Parathyroid adenoma (tissue), 2 donors: ENCODE data around the gene NMRAL1.
A peak's percentile ranks its signal among the peaks of the same experiment; 100 is the strongest.

ENCODE experiments used
- H2AFZ ChIP-seq: fragments of 300-600 bp; sonication (generic); one replicate; pipeline ENCODE4 v1.7.0; 2017; ENCODE audit warnings: antibody characterized with exemption, mild to moderate bottlenecking
- H3K27ac ChIP-seq: fragments of 300-600 bp; sonication (generic); one replicate; pipeline ENCODE4 v1.7.0; 2017
- H3K27me3 ChIP-seq: fragments of 300-600 bp; sonication (generic); one replicate; pipeline ENCODE4 v1.7.0; 2017; ENCODE audit warnings: low read length; ENCODE audit not compliant: control insufficient read depth, insufficient read depth
- H3K36me3 ChIP-seq: fragments of 300-600 bp; sonication (generic); one replicate; pipeline ENCODE4 v1.7.0; 2017; ENCODE audit warnings: low read length; ENCODE audit not compliant: control insufficient read depth, insufficient read depth
- H3K4me1 ChIP-seq: fragments of 300-600 bp; sonication (generic); one replicate; pipeline ENCODE4 v1.7.0; 2017; ENCODE audit warnings: control low read depth
- H3K4me2 ChIP-seq: fragments of 300-600 bp; sonication (generic); one replicate; pipeline ENCODE4 v1.7.0; 2017; ENCODE audit warnings: low read length
- H3K4me3 ChIP-seq: fragments of 300-600 bp; sonication (generic); one replicate; pipeline ENCODE4 v1.7.0; 2017; ENCODE audit warnings: low read depth, low read length
- H3K79me2 ChIP-seq: fragments of 300-600 bp; sonication (generic); one replicate; pipeline ENCODE4 v1.7.0; 2017; ENCODE audit warnings: control low read depth
- H3K9ac ChIP-seq: fragments of 300-600 bp; sonication (generic); one replicate; pipeline ENCODE4 v1.7.0; 2017; ENCODE audit warnings: mild to moderate bottlenecking
- H3K9me3 ChIP-seq: fragments of 300-600 bp; sonication (generic); one replicate; pipeline ENCODE4 v1.7.0; 2017; ENCODE audit warnings: low read length; ENCODE audit not compliant: control insufficient read depth
- TF ChIP-seq, protein P1 (sequence below): fragments of 300-600 bp; sonication (generic); IDR thresholded peaks from one replicate; pipeline ENCODE4 v1.7.0; 2017; ENCODE audit warnings: antibody characterized with exemption, mild to moderate bottlenecking
- donor health status: primary hyperparathyroidism.

The NMRAL1 gene

DNA sequence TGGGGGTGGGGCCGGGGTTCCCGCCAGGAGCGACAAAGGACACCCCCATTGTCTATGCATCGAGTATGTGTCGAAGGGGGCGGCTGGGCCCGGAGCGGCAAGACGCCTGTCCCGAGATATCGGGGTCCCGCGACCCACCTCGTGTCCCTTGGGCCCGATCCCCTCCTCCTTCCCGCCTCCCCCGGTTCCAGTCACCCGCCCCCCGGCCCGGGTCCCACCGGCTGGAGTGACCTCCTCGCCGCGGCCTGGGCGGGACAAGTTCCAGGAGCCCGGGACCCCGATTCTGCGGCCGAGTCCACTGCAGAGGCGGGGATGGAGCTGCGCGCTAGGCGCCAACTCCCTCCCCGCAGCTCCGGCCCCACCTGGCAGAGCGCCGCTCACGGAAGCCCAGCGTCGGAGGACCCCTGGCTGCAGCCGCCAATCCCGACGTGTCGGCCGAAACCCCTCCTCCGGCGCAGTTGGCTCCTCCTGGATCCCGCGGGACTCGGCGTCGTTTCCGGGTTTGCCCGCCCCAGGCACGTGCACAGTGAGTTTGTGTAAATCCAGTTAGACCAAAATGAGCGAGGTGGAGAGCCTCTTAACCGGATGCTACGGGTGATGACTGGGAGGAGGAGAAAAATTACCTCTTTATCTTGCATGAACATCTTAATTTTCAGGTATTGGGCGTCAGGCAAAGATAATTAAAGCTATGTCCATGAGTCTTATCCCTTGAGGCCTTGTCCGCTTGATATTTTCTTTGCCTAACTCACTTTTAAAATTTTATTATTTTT lies at the start of gene NMRAL1:
TSS of gene NMRAL1 (minus strand) at position 434 of the 770 bp plus-strand sequence. CDS start 493 bp downstream, outside the sequence.
- TF ChIP-seq, protein P1, sequence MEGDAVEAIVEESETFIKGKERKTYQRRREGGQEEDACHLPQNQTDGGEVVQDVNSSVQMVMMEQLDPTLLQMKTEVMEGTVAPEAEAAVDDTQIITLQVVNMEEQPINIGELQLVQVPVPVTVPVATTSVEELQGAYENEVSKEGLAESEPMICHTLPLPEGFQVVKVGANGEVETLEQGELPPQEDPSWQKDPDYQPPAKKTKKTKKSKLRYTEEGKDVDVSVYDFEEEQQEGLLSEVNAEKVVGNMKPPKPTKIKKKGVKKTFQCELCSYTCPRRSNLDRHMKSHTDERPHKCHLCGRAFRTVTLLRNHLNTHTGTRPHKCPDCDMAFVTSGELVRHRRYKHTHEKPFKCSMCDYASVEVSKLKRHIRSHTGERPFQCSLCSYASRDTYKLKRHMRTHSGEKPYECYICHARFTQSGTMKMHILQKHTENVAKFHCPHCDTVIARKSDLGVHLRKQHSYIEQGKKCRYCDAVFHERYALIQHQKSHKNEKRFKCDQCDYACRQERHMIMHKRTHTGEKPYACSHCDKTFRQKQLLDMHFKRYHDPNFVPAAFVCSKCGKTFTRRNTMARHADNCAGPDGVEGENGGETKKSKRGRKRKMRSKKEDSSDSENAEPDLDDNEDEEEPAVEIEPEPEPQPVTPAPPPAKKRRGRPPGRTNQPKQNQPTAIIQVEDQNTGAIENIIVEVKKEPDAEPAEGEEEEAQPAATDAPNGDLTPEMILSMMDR, result no peak
- Histone ChIP-seq H3K36me3 (no peaks in the 10 kb centered on the region), H2AFZ (peak within 1 kb of the TSS; percentile 93), H3K9me3 (no peaks in the 10 kb centered on the region), H3K4me1 (peaks cover 3% of the 10 kb centered on the region), H3K4me2 (peak within 1 kb of the TSS; percentile 86), H3K27ac (peak within 1 kb of the TSS; percentile 29), H3K27me3 (no peaks in the 10 kb centered on the region), H3K79me2 (peaks cover 4% of the 10 kb centered on the region), H3K9ac (no peak within 1 kb of the TSS), H3K4me3 (peak within 1 kb of the TSS; percentile 69)

DNA sequence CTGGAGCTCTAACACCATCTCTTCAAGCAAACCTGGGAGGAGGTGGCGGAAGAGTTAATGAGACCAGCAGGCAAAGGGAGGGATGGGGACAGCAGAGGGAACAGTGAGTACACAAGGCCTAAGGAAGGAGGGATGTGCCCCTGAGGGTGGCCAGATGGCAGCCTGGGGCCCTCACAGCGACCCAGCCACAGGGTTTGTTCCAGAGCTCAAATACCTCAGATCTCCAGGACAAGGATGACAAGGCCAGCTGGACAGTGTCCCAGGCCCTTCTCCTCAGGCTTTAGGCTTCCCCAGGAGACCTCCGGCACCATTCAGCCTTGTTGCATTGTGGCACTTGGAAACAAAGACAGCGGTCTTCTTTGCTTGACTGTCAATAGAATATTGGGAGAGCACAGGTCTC lies 49.3 kb upstream of the NMRAL1 start:
- no peak overlapping the region for H2AFZ ChIP-seq
- H3K79me2 ChIP-seq, result peaks cover 10% of the 10 kb centered on the region
- no peak overlapping the region for H3K4me2 ChIP-seq
- H3K27ac ChIP-seq, result no peak overlapping the region
- H3K9ac ChIP-seq, result no peak overlapping the region
- peaks cover 12% of the 10 kb centered on the region for H3K4me1 ChIP-seq
- H3K36me3 ChIP-seq, result no peaks in the 10 kb centered on the region
- TF ChIP-seq, protein P1, result no peak
- H3K4me3 ChIP-seq, result no peak overlapping the region
- H3K9me3 ChIP-seq, result no peaks in the 10 kb centered on the region
- no peaks in the 10 kb centered on the region for H3K27me3 ChIP-seq

DNA sequence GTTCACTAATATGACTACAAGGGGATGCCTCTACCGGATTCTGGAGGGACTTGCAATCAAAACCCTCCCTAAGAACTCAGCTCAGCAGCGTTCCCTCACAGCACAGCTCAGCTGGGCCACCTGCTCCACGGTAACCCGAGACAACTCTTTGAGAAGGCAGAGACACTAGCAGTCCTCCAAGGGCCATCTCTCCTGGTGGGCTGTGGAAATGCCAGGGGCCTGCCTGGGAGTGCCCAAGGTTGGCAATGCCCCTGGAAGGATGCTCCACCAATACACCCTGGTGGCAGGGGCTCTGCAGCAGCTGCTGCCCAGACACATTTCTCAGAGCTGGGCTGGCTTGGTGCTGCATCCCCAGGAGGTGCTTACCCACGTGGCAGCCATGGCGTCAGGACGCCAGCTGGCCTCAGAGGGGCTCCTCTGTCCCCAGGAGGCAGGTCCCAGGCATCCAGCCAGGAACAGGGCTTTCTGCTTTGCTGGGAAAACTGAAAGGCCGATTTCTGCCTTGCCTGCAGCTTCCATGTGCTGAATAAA lies 47.7 kb upstream of the NMRAL1 start:
- H3K9me3 ChIP-seq, result no peaks in the 10 kb centered on the region
- no peak overlapping the region for H3K9ac ChIP-seq
- H2AFZ ChIP-seq, result no peak overlapping the region
- no peak overlapping the region for H3K4me2 ChIP-seq
- TF ChIP-seq, protein P1, result no peak
- H3K4me3 ChIP-seq, result no peak overlapping the region
- H3K36me3 ChIP-seq, result no peaks in the 10 kb centered on the region
- peaks cover 7% of the 10 kb centered on the region for H3K79me2 ChIP-seq
- H3K27me3 ChIP-seq, result no peaks in the 10 kb centered on the region
- H3K27ac ChIP-seq, result no peak overlapping the region
- peaks cover 12% of the 10 kb centered on the region for H3K4me1 ChIP-seq

DNA sequence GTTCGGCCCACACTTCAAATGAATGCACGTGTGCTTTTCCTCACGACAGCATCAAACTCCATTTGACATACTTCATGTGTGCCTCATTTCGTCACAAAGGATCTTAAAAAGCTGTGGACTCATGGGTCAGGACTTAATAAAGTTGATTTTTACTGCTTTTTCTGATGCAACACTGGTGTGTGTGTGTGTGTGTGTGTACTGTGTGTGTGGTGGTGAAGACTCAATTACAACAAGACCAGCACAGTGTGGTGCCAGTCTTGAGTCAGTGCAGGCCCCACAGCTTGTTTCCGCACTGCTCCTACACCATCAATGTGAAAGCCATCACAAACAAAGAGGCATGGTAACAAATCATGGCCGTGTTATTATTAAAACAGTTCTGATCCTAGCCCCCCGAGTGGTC lies 46.5 kb upstream of the NMRAL1 start:
- no peaks in the 10 kb centered on the region for H3K9me3 ChIP-seq
- TF ChIP-seq, protein P1, result no peak

More for the DNA sequence above, 46.5 kb upstream of the NMRAL1 start:
- Histone ChIP-seq H3K79me2 (peaks cover 7% of the 10 kb centered on the region), H3K27me3 (no peaks in the 10 kb centered on the region), H3K9ac (no peak overlapping the region), H3K4me1 (peaks cover 9% of the 10 kb centered on the region), H3K4me3 (no peak overlapping the region), H3K4me2 (no peak overlapping the region), H2AFZ (no peak overlapping the region), H3K36me3 (no peaks in the 10 kb centered on the region), H3K27ac (no peak overlapping the region)
